Measurements from ENCODE around the gene WDFY4. TPM values are rescaled to one million over a fixed set of nuclear protein-coding genes. Genes with fewer than 3 reads are reported as not detected.

Gene WDFY4
- total RNA-seq, 1 experiment from 2014 or later: not detected

DNA sequence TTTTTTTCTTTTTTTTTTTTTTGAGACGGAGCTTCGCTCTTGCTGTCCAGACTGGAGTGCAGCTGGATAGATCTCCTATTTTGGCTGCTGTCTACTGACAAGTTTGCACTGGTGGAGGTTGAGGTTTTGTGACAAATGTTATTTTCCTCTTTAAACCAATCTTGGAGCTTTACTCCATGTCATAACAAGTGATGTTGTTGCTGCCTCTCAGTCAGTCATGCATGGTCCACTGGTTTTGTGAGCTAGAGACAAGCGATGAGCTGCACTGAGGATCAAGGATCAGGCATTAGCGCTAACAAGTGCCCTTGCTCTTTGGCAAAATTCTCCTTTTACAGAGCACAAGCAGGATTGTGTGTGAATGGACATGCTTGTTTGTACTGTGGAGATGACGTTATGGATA lies 805 bp upstream of the WDFY4 start:
- H2BK15ac ChIP-seq (ENCODE audit: low read depth, low read length): no peak overlapping the region
- no CpG with 5 or more reads among the region's 5 CpGs for WGBS (ENCODE audit: extremely low coverage, insufficient read length, low lambda C conversion rate)

More for the DNA sequence above, 805 bp upstream of the WDFY4 start:
- no peaks in the 10 kb centered on the region for H4K20me1 ChIP-seq (ENCODE audit: control insufficient read depth, insufficient read depth, insufficient read length)
- H3K9me3 Mint-ChIP-seq: peaks cover 7% of the 10 kb centered on the region in 2 experiments; a peak in 3 of 5 replicates
- H2BK120ac ChIP-seq (ENCODE audit: low read depth, low read length, poor library complexity, severe bottlenecking): no peak overlapping the region
- no peak overlapping the region for H3K4me3 Mint-ChIP-seq
- no peak overlapping the region for H2BK12ac ChIP-seq (ENCODE audit: insufficient read length, low read depth, low read length)
- H3K4me1 ChIP-seq (ENCODE audit: insufficient read depth, low read length): no peaks in the 10 kb centered on the region
- H3K4me1 Mint-ChIP-seq: no peaks in the 10 kb centered on the region
- H3K56ac ChIP-seq (ENCODE audit: insufficient read length, low read depth, low read length): no peak overlapping the region
- TF ChIP-seq, protein P1, sequence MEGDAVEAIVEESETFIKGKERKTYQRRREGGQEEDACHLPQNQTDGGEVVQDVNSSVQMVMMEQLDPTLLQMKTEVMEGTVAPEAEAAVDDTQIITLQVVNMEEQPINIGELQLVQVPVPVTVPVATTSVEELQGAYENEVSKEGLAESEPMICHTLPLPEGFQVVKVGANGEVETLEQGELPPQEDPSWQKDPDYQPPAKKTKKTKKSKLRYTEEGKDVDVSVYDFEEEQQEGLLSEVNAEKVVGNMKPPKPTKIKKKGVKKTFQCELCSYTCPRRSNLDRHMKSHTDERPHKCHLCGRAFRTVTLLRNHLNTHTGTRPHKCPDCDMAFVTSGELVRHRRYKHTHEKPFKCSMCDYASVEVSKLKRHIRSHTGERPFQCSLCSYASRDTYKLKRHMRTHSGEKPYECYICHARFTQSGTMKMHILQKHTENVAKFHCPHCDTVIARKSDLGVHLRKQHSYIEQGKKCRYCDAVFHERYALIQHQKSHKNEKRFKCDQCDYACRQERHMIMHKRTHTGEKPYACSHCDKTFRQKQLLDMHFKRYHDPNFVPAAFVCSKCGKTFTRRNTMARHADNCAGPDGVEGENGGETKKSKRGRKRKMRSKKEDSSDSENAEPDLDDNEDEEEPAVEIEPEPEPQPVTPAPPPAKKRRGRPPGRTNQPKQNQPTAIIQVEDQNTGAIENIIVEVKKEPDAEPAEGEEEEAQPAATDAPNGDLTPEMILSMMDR (conservative IDR thresholded peaks at IDR 0.05): no peak
- H3K23ac ChIP-seq (ENCODE audit: insufficient read length, low read depth, low read length): no peak overlapping the region
- H3K79me1 ChIP-seq (ENCODE audit: insufficient read depth, low read depth, low read length, poor library complexity, severe bottlenecking): no peaks in the 10 kb centered on the region
- H3K27ac Mint-ChIP-seq: no peak overlapping the region
- H3K14ac ChIP-seq (ENCODE audit: insufficient read depth, low read length): no peak overlapping the region
- no peaks in the 10 kb centered on the region for H3K79me2 ChIP-seq (ENCODE audit: insufficient read depth, low read length)
- no peak overlapping the region for H2AFZ ChIP-seq (ENCODE audit: low read length)
- no peak overlapping the region for H3K18ac ChIP-seq (ENCODE audit: insufficient read length, low read depth, low read length)
- no peaks in the 10 kb centered on the region for H3K27me3 ChIP-seq (ENCODE audit: insufficient read depth, low read length)
- H3K36me3 Mint-ChIP-seq (ENCODE audit: insufficient read depth in 1 of 3, low read depth in 3 of 3): no peaks in the 10 kb centered on the region
- no peaks in the 10 kb centered on the region for H3K27me3 Mint-ChIP-seq (ENCODE audit: low read depth)
- H3K4me2 ChIP-seq (ENCODE audit: insufficient read depth, insufficient read length, low read length): no peak overlapping the region
- no peak overlapping the region for H3K4ac ChIP-seq (ENCODE audit: low read depth, low read length)
- H4K5ac ChIP-seq (ENCODE audit: insufficient read length, low read depth, low read length): no peak overlapping the region
- H4K8ac ChIP-seq (replicated peaks; ENCODE audit: insufficient read length, low read depth, low read length): no peak overlapping the region
- no peaks in the 10 kb centered on the region for H3K23me2 ChIP-seq (ENCODE audit: insufficient read length, low read depth, low read length, poor library complexity, severe bottlenecking)
- H2BK5ac ChIP-seq (ENCODE audit: insufficient read length, low read length): no peak overlapping the region
- H3K9me3 ChIP-seq (ENCODE audit: control insufficient read depth, low read depth, low read length): no peaks in the 10 kb centered on the region
- no peak overlapping the region for H4K91ac ChIP-seq (ENCODE audit: insufficient read length, low read depth, low read length)
- DNase-seq: no peak
- no peak overlapping the region for H3K9ac ChIP-seq (ENCODE audit: extremely low read depth, insufficient read length, low read length)
- no peak overlapping the region for H2BK20ac ChIP-seq (ENCODE audit: low read depth, low read length, poor library complexity, severe bottlenecking)
- H3T11ph ChIP-seq (ENCODE audit: low read length): no peak overlapping the region
- no peak overlapping the region for H2AK5ac ChIP-seq (ENCODE audit: insufficient read length, low read length)
- H3K27ac ChIP-seq (ENCODE audit: insufficient read length, low read depth, low read length): no peak overlapping the region

Measured in H9 (cell line).